ENCODE data around the gene CNIH2.

CNIH2 gene

DNA sequence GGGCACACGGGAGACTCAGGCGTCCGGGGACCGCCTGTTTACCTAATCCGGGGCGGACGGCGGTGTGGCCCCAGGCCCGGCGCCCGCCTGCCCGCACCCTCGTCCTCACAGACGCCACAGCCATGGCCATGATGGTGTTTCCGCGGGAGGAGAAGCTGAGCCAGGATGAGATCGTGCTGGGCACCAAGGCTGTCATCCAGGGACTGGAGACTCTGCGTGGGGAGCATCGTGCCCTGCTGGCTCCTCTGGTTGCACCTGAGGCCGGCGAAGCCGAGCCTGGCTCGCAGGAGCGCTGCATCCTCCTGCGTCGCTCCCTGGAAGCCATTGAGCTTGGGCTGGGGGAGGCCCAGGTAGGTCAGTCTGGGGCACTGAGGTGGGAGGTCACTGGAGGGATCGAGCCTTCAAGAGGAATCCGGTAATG, 19.5 kb upstream of the CNIH2 start:
- no peak for DNase-seq (ENCODE audit: low read depth)
- TF ChIP-seq, protein P1, sequence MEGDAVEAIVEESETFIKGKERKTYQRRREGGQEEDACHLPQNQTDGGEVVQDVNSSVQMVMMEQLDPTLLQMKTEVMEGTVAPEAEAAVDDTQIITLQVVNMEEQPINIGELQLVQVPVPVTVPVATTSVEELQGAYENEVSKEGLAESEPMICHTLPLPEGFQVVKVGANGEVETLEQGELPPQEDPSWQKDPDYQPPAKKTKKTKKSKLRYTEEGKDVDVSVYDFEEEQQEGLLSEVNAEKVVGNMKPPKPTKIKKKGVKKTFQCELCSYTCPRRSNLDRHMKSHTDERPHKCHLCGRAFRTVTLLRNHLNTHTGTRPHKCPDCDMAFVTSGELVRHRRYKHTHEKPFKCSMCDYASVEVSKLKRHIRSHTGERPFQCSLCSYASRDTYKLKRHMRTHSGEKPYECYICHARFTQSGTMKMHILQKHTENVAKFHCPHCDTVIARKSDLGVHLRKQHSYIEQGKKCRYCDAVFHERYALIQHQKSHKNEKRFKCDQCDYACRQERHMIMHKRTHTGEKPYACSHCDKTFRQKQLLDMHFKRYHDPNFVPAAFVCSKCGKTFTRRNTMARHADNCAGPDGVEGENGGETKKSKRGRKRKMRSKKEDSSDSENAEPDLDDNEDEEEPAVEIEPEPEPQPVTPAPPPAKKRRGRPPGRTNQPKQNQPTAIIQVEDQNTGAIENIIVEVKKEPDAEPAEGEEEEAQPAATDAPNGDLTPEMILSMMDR (conservative IDR thresholded peaks at IDR 0.05; ENCODE audit: low read depth, low read length), result no peak
- peak overlapping the region; percentile 86 for H3K4me3 ChIP-seq (ENCODE audit: low read length)

DNA sequence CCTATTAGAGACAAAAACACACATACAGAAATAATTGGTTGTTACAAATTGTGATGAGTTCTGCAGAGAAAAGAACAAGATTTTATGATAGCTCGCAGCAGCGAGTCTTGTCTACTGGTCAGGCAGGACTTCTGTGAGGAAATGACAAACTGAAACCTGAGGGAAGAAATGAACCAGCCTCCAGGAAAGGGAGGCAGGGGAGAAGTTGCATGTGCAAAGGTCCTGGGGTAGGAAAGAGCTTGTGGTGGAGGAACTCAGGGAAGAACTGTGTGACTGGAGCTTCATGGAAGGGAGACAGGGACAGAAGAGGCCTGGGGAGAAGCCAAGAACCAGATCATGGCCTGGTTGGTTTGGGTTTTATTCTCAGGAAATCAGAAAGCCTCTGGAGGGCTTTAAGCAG, 18.8 kb upstream of the CNIH2 start:
- TF ChIP-seq, protein P1 (conservative IDR thresholded peaks at IDR 0.05; ENCODE audit: low read depth, low read length), result no peak

DNA sequence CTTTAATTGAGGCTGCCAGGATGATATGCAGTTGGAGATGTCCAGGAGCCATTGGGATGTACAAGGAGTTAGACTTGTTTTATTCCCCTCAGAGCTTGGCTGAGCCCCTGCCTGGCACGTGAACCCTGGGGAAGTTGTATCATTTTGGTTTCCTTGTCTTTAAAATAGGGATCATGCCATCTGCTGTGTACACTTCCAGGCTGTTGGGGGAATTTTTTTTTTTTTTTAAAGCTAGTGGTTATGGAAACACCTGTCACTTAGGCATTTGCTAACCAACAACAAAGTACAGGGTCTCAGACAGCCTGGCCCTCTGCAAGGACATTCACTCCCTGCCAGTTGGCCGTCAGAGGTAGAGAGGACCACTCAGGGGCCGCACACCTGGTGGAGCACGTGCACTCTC, 18.0 kb upstream of the CNIH2 start:
- H3K4me3 ChIP-seq (ENCODE audit: low read length), result no peak overlapping the region
- TF ChIP-seq, protein P1 (conservative IDR thresholded peaks at IDR 0.05; ENCODE audit: low read depth, low read length), result no peak
- no peak for DNase-seq (ENCODE audit: low read depth)

More for the DNA sequence above, 18.8 kb upstream of the CNIH2 start:
- no peak overlapping the region for H3K4me3 ChIP-seq (ENCODE audit: low read length)
- no peak for DNase-seq (ENCODE audit: low read depth)

DNA sequence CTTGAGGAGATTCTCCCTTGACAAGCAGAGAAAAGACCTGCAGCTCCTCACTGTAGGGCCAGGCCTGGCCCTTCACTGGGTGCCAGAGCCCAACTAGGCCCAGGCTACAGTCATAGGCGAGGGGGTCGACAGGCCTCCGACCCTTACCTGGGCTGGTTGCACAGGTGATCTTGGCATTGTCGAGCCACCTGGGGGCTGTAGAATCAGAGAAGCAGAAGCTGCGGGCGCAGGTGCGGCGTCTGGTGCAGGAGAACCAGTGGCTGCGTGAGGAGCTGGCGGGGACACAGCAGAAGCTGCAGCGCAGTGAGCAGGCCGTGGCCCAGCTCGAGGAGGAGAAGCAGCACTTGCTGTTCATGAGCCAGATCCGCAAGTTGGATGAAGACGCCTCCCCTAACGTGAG, 16.4 kb upstream of the CNIH2 start:
- no peak overlapping the region for H3K4me3 ChIP-seq (ENCODE audit: low read length)
- TF ChIP-seq, protein P1 (conservative IDR thresholded peaks at IDR 0.05; ENCODE audit: low read depth, low read length), result no peak

DNA sequence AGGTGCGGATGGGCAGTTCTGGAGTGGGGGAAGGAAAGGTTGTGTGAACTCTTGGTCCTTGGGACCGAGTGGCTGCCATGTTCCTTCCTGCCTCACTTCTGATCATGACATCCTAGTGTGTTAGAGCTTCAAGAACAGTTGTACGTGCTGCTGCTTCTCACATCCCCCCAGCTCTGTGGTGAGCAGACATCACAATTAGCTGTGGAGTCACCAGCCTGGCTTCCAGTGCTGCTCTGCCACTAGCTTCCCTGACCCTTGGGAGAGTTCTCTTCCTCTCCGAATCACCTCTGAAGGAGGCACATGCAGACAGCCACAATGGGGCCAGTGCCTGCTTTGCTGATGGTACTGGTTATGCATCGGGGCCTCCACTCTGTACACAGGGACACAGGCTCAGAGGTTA, 15.8 kb upstream of the CNIH2 start:
- DNase-seq (ENCODE audit: low read depth), result no peak
- TF ChIP-seq, protein P1 (conservative IDR thresholded peaks at IDR 0.05; ENCODE audit: low read depth, low read length), result no peak
- no peak overlapping the region for H3K4me3 ChIP-seq (ENCODE audit: low read length)

More for the DNA sequence above, 16.4 kb upstream of the CNIH2 start:
- DNase-seq (ENCODE audit: low read depth), result no peak

DNA sequence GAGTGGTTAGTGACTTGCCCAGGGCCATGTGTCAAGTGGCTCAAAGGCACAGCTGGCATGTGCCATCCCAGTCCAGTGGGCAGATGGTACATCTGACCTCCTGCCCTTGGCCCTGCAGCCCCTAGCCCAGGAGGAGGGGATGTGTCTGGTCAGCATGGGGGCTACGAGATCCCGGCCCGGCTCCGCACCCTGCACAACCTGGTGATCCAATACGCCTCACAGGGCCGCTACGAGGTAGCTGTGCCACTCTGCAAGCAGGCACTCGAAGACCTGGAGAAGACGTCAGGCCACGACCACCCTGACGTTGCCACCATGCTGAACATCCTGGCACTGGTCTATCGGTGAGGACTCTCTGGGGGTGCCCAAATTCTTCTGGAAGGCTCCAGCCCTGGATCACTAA, 15.3 kb upstream of the CNIH2 start:
- TF ChIP-seq, protein P1 (conservative IDR thresholded peaks at IDR 0.05; ENCODE audit: low read depth, low read length), result no peak
- DNase-seq (ENCODE audit: low read depth), result no peak
- H3K4me3 ChIP-seq (ENCODE audit: low read length), result no peak overlapping the region

DNA sequence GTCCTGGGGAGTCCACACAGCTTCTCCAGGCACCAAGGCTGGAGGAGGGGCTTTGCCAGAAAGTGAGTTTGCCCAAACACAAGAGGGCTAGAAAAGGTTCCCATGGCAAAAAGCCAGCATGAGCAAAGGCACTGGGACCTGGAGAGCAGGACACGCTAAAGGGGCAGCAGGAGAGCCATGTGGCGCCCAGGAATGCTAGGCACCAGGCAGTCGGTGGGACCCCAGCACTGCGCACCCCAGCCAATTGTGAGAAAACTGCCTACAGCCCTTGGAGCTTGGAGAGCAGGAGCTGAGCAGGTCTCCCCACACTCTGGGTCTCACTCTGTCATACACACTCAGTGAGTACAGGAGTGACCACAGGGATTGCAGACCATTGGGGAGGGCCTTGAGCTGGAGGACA, 14.7 kb upstream of the CNIH2 start:
- H3K4me3 ChIP-seq (ENCODE audit: low read length), result no peak overlapping the region
- DNase-seq (ENCODE audit: low read depth), result no peak
- TF ChIP-seq, protein P1 (conservative IDR thresholded peaks at IDR 0.05; ENCODE audit: low read depth, low read length), result no peak
